Renal cortical epithelial cell (primary cell): ENCODE measurements around the gene MRPL27. TPM values are rescaled to one million over a fixed set of nuclear protein-coding genes. Genes with fewer than 3 reads are reported as not detected.
A peak's percentile ranks its signal among the peaks of the same experiment; 100 is the strongest.
"Not testable (repeated sequence)": the region's sequence is repeated elsewhere in the genome, so short reads cannot be mapped to it uniquely, and the experiment has no call there.

Experiments
- DNase-seq: peaks from one replicate; pipeline ENCODE4 v3.0.0-alpha.2; 2011; ENCODE audit warnings: low read depth
- total RNA-seq: library from RNA; depleted of rRNA; stranded (reverse); fragments of >200 nt; gene quantifications from 2 replicates; pipeline ENCODE4 v1.2.3, GENCODE V29; 2014

MRPL27 gene
- total RNA-seq = 41.8 and 69.3 TPM in 2 replicates

DNA sequence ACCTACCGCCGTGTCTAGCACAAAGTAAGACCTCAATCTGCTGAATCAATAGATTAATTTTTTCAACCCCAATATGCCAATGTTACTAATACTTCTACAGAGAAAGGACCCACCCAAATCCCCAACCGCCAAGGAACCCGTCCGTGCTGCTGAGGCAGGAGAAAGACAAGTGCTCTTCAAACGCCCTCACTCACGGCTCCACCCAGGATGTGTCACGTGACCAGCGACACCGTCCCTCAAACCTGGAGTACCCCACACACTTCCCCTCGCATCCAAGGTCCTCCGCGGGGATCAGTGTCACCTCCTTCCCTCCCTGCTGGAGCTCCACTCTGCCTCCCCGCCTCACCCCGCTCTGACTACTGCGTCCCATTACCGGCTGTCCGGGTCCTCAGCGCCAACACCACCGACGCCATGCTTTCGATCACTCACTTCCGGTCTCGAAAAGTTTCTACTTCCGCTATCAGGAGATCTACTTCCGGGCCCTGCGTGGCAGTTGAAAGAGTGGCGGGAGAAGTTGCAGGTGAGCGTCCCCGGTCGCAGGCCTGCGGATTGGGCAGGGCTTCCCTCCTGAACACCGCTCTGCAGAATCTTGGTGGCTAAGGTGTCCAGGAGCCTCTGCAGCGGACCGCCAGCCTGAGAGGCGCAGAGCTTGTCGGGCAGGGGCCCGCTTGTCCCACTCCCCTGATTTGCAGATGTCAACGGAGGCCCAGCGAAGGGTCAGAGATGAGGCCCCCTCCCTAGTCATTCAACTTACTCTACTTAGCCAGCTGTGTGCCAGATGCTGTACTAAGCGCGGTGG is at the start of gene MRPL27, which contains the start of gene EME1:
Gene MRPL27, minus strand, starts transcription at position 427 of the 799 bp plus-strand sequence. Its CDS starts 14 bp downstream, at position 413.
Gene EME1, plus strand, starts transcription at position 472 of the 799 bp plus-strand sequence. CDS start 1,980 bp downstream, outside the sequence.
- DNase-seq = peak; percentile 81

GRCh38 chr17:50422738-50423137 is 49.8 kb upstream of the MRPL27 start:
- DNase-seq = no peak

DNA sequence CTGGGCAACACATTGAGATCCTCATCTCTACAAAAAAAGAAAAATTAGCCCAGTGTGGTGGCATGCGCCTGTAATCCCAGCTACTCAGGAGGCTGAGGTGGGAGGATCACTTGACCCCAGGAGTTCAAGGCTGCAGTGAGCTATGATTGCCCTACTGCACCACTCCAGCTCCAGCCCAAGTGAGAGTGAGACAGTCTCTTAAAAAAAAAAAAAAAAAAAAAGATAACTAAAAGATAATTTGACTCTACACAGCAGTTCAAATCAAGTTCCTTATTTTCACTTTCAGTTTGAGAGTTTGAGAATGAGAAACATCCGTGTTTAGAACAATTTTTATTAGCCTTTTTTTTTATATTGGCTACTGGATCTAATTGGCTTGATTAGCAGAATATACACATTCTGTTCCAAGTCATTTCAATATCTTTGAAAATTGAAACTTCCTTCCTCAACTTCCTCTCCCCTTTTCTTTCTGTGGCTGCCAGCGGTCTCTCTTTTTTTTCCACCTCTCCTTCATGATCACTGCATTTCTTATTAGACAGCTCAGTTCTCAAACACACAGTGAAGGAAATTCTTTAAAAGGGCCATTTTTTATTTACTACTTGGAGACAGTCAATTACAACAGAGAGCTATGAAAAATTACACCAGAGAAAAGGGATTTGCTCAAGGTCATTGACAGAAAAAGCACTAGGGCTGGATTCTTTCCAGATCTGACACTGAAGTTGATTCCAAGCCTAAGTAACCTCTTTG is 48.5 kb upstream of the MRPL27 start:
- DNase-seq = no peak

- no peak for DNase-seq
These were observed 47.6 kb upstream of the MRPL27 start for GRCh38 chr17:50420419-50421112.

- not testable (repeated sequence) for DNase-seq
These were observed 46.6 kb upstream of the MRPL27 start for GRCh38 chr17:50419577-50419976.

GRCh38 chr17:50414808-50415207 is 41.8 kb upstream of the MRPL27 start:
- no peak for DNase-seq

GRCh38 chr17:50412188-50412732 is 39.3 kb upstream of the MRPL27 start:
- no peak for DNase-seq

DNA sequence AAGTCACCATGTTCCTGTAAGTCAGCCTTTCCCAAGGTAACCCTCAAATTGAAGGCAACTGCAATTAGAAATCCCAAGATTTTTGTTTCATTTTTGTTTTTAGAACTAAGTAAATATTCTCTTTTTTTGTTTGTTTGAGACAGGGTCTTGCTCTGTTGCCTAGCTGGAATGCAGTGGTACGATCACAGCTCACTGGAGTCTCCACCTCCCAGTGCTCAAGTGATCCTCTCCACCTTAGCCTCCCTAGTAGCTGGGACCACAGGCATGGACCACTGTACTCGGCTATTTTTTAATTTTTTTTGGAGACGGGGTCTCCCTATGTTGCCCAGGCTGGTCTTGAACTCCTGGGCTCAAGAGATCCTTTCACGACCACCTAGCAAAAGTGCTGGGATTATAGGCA is 34.9 kb upstream of the MRPL27 start:
- peak; percentile 34 for DNase-seq

GRCh38 chr17:50406578-50406977 is 33.6 kb upstream of the MRPL27 start:
- DNase-seq = no peak

GRCh38 chr17:50405351-50405750 is 32.4 kb upstream of the MRPL27 start:
- DNase-seq = not testable (repeated sequence)

DNA sequence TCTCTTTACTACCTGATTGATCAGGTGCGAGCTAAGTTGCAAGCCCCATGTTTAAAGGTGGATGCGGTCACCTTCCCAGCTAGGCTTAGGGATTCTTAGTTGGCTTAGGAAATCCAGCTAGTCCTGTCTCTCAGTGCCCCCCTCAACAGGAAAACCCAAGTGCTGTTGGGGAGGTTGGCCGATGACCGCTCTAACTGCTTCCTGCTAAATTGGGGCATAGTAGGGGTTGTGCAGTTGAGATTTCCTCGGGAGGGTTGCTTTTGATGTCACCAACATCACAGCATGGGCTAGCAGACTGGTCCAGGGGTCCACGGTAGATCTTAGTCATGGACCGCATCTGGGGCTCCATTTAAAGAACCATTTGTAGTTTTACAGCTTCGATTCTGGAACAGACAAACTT is 26.6 kb upstream of the MRPL27 start:
- not testable (repeated sequence) for DNase-seq

GRCh38 chr17:50398672-50399071 is 25.7 kb upstream of the MRPL27 start:
- not testable (repeated sequence) for DNase-seq

GRCh38 chr17:50397919-50398285 is 24.9 kb upstream of the MRPL27 start:
- DNase-seq = no peak

GRCh38 chr17:50397111-50397918 is 24.3 kb upstream of the MRPL27 start, which contains the start of gene LRRC59:
TSS of gene LRRC59 (minus strand) at chr17:50397523. CDS start at chr17:50397317, 206 bp downstream.
- DNase-seq = peak; percentile 55

- peak; percentile 52 for DNase-seq
These were observed 23.5 kb upstream of the MRPL27 start for GRCh38 chr17:50396261-50397110.

- no peak for DNase-seq
These were observed 21.7 kb upstream of the MRPL27 start for GRCh38 chr17:50394711-50395110.

- DNase-seq = no peak
These were observed 20.7 kb upstream of the MRPL27 start for GRCh38 chr17:50393700-50394099.

- no peak for DNase-seq
These were observed 19.6 kb upstream of the MRPL27 start for GRCh38 chr17:50392621-50393020.

GRCh38 chr17:50389534-50389933 is 16.6 kb upstream of the MRPL27 start:
- DNase-seq = no peak

- DNase-seq = no peak
These were observed 15.7 kb upstream of the MRPL27 start for GRCh38 chr17:50388728-50389127.
